ENCODE measurements around the gene ANP32A. TPM values are rescaled to one million over a fixed set of nuclear protein-coding genes. Genes with fewer than 3 reads are reported as not detected.

The ANP32A gene
- total RNA-seq, 4 donors from 2014 or later, result 25.5 to 101 (median 31.3) TPM

DNA sequence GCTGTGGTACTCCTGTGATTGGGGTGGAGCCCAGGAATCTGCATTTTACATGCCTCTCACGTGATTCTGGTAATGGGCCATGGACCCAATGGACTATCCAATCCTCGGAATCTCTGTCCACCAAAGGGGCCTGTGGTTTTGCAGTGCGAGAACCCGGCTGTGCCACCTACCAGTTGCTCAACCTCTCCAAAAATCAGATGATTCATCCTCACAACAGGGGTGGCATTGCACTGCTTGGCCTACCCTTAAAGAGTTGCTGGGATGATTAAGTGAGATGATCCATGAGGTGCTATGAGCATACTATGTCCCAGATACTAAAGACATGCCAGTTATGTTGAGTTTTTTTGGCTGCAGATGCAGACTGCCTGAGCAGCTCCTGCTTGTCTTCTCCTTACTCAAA lies 5.1 kb downstream of the ANP32A start:
- Histone ChIP-seq H3K9me3 (no peaks in the 10 kb centered on the region), H3K4me3 (no peak overlapping the region), H3K27me3 (no peaks in the 10 kb centered on the region), H3K36me3 (no peaks in the 10 kb centered on the region), H3K4me1 (peaks cover 45% of the 10 kb centered on the region), H3K27ac (no peak overlapping the region)
- no peak for DNase-seq (ENCODE audit: low spot score in 2 of 2)
- no peak for TF ChIP-seq POLR2A (IDR thresholded peaks at IDR 0.05)
- TF ChIP-seq POLR2AphosphoS5 (IDR thresholded peaks at IDR 0.05), result no peak
- TF ChIP-seq, protein P1, sequence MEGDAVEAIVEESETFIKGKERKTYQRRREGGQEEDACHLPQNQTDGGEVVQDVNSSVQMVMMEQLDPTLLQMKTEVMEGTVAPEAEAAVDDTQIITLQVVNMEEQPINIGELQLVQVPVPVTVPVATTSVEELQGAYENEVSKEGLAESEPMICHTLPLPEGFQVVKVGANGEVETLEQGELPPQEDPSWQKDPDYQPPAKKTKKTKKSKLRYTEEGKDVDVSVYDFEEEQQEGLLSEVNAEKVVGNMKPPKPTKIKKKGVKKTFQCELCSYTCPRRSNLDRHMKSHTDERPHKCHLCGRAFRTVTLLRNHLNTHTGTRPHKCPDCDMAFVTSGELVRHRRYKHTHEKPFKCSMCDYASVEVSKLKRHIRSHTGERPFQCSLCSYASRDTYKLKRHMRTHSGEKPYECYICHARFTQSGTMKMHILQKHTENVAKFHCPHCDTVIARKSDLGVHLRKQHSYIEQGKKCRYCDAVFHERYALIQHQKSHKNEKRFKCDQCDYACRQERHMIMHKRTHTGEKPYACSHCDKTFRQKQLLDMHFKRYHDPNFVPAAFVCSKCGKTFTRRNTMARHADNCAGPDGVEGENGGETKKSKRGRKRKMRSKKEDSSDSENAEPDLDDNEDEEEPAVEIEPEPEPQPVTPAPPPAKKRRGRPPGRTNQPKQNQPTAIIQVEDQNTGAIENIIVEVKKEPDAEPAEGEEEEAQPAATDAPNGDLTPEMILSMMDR (IDR thresholded peaks at IDR 0.05), result no peak
- no peak for TF ChIP-seq EP300 (IDR thresholded peaks at IDR 0.05)
- 70% methylated on average over 4 of the region's 4 CpGs for WGBS

DNA sequence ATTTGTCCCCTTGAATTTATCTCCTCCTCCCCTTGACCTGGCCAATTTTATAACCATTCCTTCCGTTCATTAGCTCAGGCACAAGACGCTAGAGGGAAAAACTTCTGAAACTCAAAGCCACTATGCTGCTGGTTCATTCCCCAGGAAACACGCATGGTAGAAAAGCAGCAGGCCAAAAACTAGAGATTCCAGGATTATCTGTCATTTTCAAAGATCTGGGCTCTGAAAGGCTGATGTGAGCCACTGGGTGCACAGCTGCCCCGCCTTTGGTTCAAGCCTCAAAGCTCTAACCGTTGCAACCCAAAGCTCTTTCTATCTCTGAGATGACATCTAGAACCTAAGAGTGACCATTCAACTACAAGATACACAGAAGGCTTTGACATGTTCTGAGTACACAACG lies 6.1 kb downstream of the ANP32A start:
- H3K36me3 ChIP-seq, result no peaks in the 10 kb centered on the region
- no peak overlapping the region for H3K27ac ChIP-seq
- no peaks in the 10 kb centered on the region for H3K27me3 ChIP-seq
- TF ChIP-seq, protein P1 (IDR thresholded peaks at IDR 0.05), result no peak
- TF ChIP-seq POLR2AphosphoS5 (IDR thresholded peaks at IDR 0.05), result no peak
- no peak for TF ChIP-seq EP300 (IDR thresholded peaks at IDR 0.05)
- no peak for TF ChIP-seq POLR2A (IDR thresholded peaks at IDR 0.05)
- H3K9me3 ChIP-seq, result no peaks in the 10 kb centered on the region
- no peak overlapping the region for H3K4me3 ChIP-seq
- 87% methylated on average over 6 of the region's 6 CpGs for WGBS
- DNase-seq (ENCODE audit: low spot score in 2 of 2), result no peak
- peaks cover 45% of the 10 kb centered on the region for H3K4me1 ChIP-seq

DNA sequence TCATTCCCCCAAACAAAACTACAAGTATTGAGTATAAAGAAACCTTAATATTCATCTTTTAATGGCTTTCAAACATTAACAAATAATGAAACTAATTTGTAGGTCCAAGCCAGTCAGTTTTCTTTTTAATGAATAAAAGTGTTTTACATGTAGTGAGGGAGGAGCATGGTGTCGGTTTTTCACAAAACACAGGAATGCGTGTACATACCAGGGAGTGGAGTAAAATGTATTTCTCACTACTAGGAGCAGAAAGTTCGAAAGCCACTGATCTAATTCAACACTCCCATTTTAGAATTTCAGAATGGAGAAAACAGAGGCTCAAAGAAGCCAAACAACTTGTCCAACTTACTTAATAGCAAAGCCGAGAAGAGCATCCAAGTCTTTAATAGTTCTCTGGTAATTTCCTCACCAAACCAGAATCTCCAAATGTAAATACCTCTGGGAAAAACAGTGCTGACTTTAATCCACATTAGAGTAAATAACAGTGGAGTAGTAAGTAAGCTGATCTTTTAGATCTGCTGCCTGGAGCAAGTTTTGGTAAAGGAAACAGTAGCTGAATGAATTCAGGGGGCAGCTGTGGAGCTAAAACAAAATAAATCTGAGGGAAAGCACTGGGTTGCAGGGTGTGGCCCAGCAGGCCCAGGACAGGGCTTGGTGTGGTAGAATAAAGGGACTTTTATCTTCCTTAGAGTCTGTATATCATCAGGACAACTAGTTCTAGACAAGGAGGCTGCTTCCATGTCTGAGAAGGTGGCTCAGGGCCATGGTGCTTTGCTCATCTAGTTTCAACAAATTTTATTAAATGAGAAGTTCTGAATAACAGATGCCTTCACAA lies 7.9 kb downstream of the ANP32A start:
- Histone ChIP-seq H3K36me3 (no peaks in the 10 kb centered on the region), H3K4me3 (no peak overlapping the region), H3K4me1 (peaks cover 48% of the 10 kb centered on the region), H3K9me3 (no peaks in the 10 kb centered on the region), H3K27me3 (no peaks in the 10 kb centered on the region), H3K27ac (peak overlapping the region; percentile 75)
- DNase-seq (ENCODE audit: low spot score in 2 of 2), result no peak
- TF ChIP-seq EP300 (IDR thresholded peaks at IDR 0.05) (no peak), POLR2AphosphoS5 (IDR thresholded peaks at IDR 0.05) (no peak), POLR2A (IDR thresholded peaks at IDR 0.05) (no peak)
- TF ChIP-seq, protein P1 (IDR thresholded peaks at IDR 0.05), result no peak
- WGBS, result 26% methylated on average over 4 of the region's 4 CpGs

DNA sequence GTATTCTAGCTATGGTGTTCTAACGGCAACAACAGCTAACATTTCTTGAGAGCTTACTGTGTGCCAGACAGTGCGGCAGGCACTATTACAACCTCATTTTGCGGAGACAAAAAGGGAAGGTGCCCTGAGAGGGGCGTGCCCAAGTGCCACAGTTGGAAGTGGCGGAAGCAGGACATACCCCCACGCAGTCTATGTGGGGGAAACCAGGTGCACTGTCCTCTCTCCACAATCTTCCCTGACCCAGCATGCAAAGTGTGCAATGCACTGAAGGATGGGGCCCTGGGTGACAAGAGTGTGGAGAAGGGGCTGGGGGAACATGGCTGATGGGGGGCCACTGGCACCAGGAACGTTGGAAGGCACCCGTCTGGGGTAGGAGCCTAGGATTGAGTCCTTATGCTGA lies 8.6 kb downstream of the ANP32A start:
- no peak for DNase-seq (ENCODE audit: low spot score in 2 of 2)
- Histone ChIP-seq H3K9me3 (no peaks in the 10 kb centered on the region), H3K4me1 (peaks cover 55% of the 10 kb centered on the region)

DNA sequence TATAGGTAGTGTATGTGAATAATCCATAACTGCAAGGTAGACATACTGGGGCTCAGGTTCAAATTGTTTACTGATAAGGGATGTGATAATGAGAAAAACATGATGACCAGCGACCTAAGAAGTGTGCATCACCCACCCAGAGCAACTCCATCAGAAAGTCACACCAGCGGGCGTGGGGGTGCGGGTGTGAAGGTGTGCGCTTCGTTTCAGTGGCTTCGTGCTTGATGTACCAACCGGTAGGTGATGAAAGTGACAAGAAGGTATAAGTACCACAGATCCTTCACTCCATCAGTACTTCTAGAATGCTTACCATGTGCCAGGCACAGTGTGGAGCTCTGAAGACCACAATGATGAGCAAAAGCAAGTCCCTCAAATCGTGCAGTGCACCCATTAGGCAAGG lies 11.2 kb downstream of the ANP32A start:
- DNase-seq (ENCODE audit: low spot score in 2 of 2), result peak in 1 of 2 donors; percentile 26
- H3K4me1 ChIP-seq, result peaks cover 54% of the 10 kb centered on the region
- H3K36me3 ChIP-seq, result no peaks in the 10 kb centered on the region
- no peaks in the 10 kb centered on the region for H3K27me3 ChIP-seq
- H3K27ac ChIP-seq, result no peak overlapping the region
- TF ChIP-seq, protein P1 (IDR thresholded peaks at IDR 0.05), result no peak
- TF ChIP-seq EP300 (IDR thresholded peaks at IDR 0.05) (no peak), POLR2AphosphoS5 (IDR thresholded peaks at IDR 0.05) (no peak), POLR2A (IDR thresholded peaks at IDR 0.05) (no peak)
- 92% methylated on average over 9 of the region's 9 CpGs for WGBS
- H3K4me3 ChIP-seq, result no peak overlapping the region
- no peaks in the 10 kb centered on the region for H3K9me3 ChIP-seq

More for the DNA sequence above, 8.6 kb downstream of the ANP32A start:
- no peak for TF ChIP-seq POLR2A (IDR thresholded peaks at IDR 0.05)
- TF ChIP-seq POLR2AphosphoS5 (IDR thresholded peaks at IDR 0.05), result no peak
- TF ChIP-seq, protein P1 (IDR thresholded peaks at IDR 0.05), result no peak
- TF ChIP-seq EP300 (IDR thresholded peaks at IDR 0.05), result no peak
- 81% methylated on average over 8 of the region's 8 CpGs for WGBS
- H3K27ac ChIP-seq, result peak overlapping the region; percentile 75
- H3K27me3 ChIP-seq, result no peaks in the 10 kb centered on the region
- H3K36me3 ChIP-seq, result no peaks in the 10 kb centered on the region
- H3K4me3 ChIP-seq, result no peak overlapping the region
